WTC11 (cell line): Measurements from ENCODE around the gene PRKCB. TPM values are rescaled to one million over a fixed set of nuclear protein-coding genes. Genes with fewer than 3 reads are reported as not detected.

ENCODE experiments used
- ATAC-seq: fragments of 200-7000 bp; cut with Tn5 transposase; 2 replicates; pipeline ENCODE4 v1.10.0; 2021; ENCODE audit warnings: mild to moderate bottlenecking, moderate library complexity
- CTCF ChIA-PET: fragments of 300-600 bp; sonication (Branson Sonifier 250); formaldehyde crosslinking; loops from one replicate; lab custom pipeline; 2021; ENCODE audit warnings: antibody characterized with exemption; lab: Charles Lee
- POLR2A ChIA-PET: fragments of 350-600 bp; sonication (Branson Sonifier 250); formaldehyde crosslinking; loops from one replicate; lab custom pipeline; 2021; ENCODE audit warnings: antibody characterized with exemption; lab: Charles Lee
- DNase-seq: peaks from one replicate; pipeline ENCODE4 v3.0.0; 2021; ENCODE audit warnings: low spot score
- H3K27ac Mint-ChIP-seq: 2 replicates; pipeline ENCODE4 v1.8.0; 2021; ENCODE audit warnings: mixed read lengths
- H3K27me3 Mint-ChIP-seq: 2 replicates; pipeline ENCODE4 v1.8.0; 2021; ENCODE audit warnings: low read depth, mild to moderate bottlenecking, moderate library complexity, mixed read lengths
- H3K36me3 Mint-ChIP-seq: 2 replicates; pipeline ENCODE4 v1.8.0; 2021; ENCODE audit warnings: mixed read lengths
- H3K4me1 Mint-ChIP-seq: 2 replicates; pipeline ENCODE4 v1.8.0; 2022; ENCODE audit warnings: mixed read lengths
- H3K4me3 Mint-ChIP-seq: 2 replicates; pipeline ENCODE4 v1.8.0; 2021; ENCODE audit warnings: mild to moderate bottlenecking, moderate library complexity, mixed read lengths
- H3K9me3 Mint-ChIP-seq: 2 replicates; pipeline ENCODE4 v1.8.0; 2021; ENCODE audit warnings: mixed read lengths
- CTCF ChIP-seq: fragments of 200-600 bp; IDR thresholded peaks from 2 replicates; pipeline ENCODE4 v1.8.0; 2022; ENCODE audit warnings: antibody characterized with exemption
- EMX1 ChIP-seq: fragments of 250-450 bp; sonication (Bioruptor Pico); IDR thresholded peaks from 2 replicates; pipeline ENCODE4 v1.8.0; 2021; ENCODE audit warnings: mild to moderate bottlenecking
- ERG ChIP-seq: fragments of 250-450 bp; sonication (Bioruptor Pico); IDR thresholded peaks from 2 replicates; pipeline ENCODE4 v1.8.0; 2021; ENCODE audit warnings: mild to moderate bottlenecking
- IRF2 ChIP-seq: sonication (generic); formaldehyde crosslinking; IDR thresholded peaks from 2 replicates; pipeline ENCODE4 v1.8.0; 2022; ENCODE audit warnings: low read depth, missing genetic modification reagents, borderline replicate concordance
- JUN ChIP-seq: sonication (generic); formaldehyde crosslinking; IDR thresholded peaks from 2 replicates; pipeline ENCODE4 v1.8.0; 2023; ENCODE audit warnings: mild to moderate bottlenecking, missing genetic modification reagents
- MLX ChIP-seq: sonication (generic); formaldehyde crosslinking; IDR thresholded peaks from 2 replicates; pipeline ENCODE4 v1.8.1; 2023; ENCODE audit warnings: mild to moderate bottlenecking, missing genetic modification reagents, moderate library complexity
- NFATC4 ChIP-seq: fragments of 250-450 bp; sonication (Bioruptor Pico); IDR thresholded peaks from 2 replicates; pipeline ENCODE4 v1.9.0; 2021; ENCODE audit warnings: mild to moderate bottlenecking
- PRRX2 ChIP-seq: fragments of 250-450 bp; sonication (Bioruptor Pico); IDR thresholded peaks from 2 replicates; pipeline ENCODE4 v1.8.0; 2021; ENCODE audit warnings: mild to moderate bottlenecking
- SOX15 ChIP-seq: fragments of 250-450 bp; sonication (Bioruptor Pico); IDR thresholded peaks from 2 replicates; pipeline ENCODE4 v1.9.0; 2021; ENCODE audit warnings: mild to moderate bottlenecking
- TP53 ChIP-seq: sonication (generic); formaldehyde crosslinking; IDR thresholded peaks from 2 replicates; pipeline ENCODE4 v1.8.1; 2023; ENCODE audit warnings: mild to moderate bottlenecking, missing genetic modification reagents
- USF1 ChIP-seq: sonication (generic); formaldehyde crosslinking; IDR thresholded peaks from 2 replicates; pipeline ENCODE4 v1.8.0; 2022; ENCODE audit warnings: mild to moderate bottlenecking, missing genetic modification reagents
- ZBTB21 ChIP-seq: sonication (generic); formaldehyde crosslinking; IDR thresholded peaks from 2 replicates; pipeline ENCODE4 v1.8.1; 2023; ENCODE audit warnings: mild to moderate bottlenecking, missing genetic modification reagents, borderline replicate concordance
- ZNF219 ChIP-seq: sonication (generic); formaldehyde crosslinking; IDR thresholded peaks from 2 replicates; pipeline ENCODE4 v1.8.0; 2023; ENCODE audit warnings: missing genetic modification reagents, mild to moderate bottlenecking, borderline replicate concordance
- ZNF396 ChIP-seq: fragments of 250-450 bp; sonication (Bioruptor Pico); IDR thresholded peaks from 2 replicates; pipeline ENCODE4 v1.8.0; 2021; ENCODE audit warnings: mild to moderate bottlenecking, moderate library complexity, borderline replicate concordance
- total RNA-seq: library from RNA; stranded (reverse); gene quantifications from 3 replicates; pipeline ENCODE4 v1.2.3, GENCODE V29; 2021
- TF ChIP-seq, protein P1 (sequence below): sonication (generic); formaldehyde crosslinking; IDR thresholded peaks from 2 replicates; pipeline ENCODE4 v1.8.0; 2022; ENCODE audit warnings: missing genetic modification reagents
- TF ChIP-seq, protein P2 (sequence below): sonication (generic); formaldehyde crosslinking; IDR thresholded peaks from 2 replicates; pipeline ENCODE4 v1.8.0; 2022; ENCODE audit warnings: mild to moderate bottlenecking, missing genetic modification reagents
- TF ChIP-seq, protein P3 (sequence below): fragments of 250-450 bp; sonication (Bioruptor Pico); IDR thresholded peaks from 2 replicates; pipeline ENCODE4 v1.9.0; 2021; ENCODE audit warnings: mild to moderate bottlenecking, borderline replicate concordance
- TF ChIP-seq, protein P4 (sequence below): sonication (generic); formaldehyde crosslinking; IDR thresholded peaks from 2 replicates; pipeline ENCODE4 v1.8.1; 2023; ENCODE audit warnings: mild to moderate bottlenecking, moderate library complexity, missing genetic modification reagents

The PRKCB gene
- total RNA-seq, 1 experiment from 2014 or later, result 6.9 TPM

GRCh38 chr16:23920899-23921298 lies 85.1 kb downstream of the PRKCB start (continued):
- no peak for TF ChIP-seq CTCF
- TF ChIP-seq, protein P1, sequence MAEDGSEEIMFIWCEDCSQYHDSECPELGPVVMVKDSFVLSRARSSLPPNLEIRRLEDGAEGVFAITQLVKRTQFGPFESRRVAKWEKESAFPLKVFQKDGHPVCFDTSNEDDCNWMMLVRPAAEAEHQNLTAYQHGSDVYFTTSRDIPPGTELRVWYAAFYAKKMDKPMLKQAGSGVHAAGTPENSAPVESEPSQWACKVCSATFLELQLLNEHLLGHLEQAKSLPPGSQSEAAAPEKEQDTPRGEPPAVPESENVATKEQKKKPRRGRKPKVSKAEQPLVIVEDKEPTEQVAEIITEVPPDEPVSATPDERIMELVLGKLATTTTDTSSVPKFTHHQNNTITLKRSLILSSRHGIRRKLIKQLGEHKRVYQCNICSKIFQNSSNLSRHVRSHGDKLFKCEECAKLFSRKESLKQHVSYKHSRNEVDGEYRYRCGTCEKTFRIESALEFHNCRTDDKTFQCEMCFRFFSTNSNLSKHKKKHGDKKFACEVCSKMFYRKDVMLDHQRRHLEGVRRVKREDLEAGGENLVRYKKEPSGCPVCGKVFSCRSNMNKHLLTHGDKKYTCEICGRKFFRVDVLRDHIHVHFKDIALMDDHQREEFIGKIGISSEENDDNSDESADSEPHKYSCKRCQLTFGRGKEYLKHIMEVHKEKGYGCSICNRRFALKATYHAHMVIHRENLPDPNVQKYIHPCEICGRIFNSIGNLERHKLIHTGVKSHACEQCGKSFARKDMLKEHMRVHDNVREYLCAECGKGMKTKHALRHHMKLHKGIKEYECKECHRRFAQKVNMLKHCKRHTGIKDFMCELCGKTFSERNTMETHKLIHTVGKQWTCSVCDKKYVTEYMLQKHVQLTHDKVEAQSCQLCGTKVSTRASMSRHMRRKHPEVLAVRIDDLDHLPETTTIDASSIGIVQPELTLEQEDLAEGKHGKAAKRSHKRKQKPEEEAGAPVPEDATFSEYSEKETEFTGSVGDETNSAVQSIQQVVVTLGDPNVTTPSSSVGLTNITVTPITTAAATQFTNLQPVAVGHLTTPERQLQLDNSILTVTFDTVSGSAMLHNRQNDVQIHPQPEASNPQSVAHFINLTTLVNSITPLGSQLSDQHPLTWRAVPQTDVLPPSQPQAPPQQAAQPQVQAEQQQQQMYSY (CRISPR knock-in tag), result no peak
- TF ChIP-seq NFATC4, result no peak
- TF ChIP-seq, protein P2, sequence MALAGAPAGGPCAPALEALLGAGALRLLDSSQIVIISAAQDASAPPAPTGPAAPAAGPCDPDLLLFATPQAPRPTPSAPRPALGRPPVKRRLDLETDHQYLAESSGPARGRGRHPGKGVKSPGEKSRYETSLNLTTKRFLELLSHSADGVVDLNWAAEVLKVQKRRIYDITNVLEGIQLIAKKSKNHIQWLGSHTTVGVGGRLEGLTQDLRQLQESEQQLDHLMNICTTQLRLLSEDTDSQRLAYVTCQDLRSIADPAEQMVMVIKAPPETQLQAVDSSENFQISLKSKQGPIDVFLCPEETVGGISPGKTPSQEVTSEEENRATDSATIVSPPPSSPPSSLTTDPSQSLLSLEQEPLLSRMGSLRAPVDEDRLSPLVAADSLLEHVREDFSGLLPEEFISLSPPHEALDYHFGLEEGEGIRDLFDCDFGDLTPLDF (CRISPR knock-in tag), result no peak
- no peak for TF ChIP-seq MLX (CRISPR knock-in tag)
- TF ChIP-seq, protein P3, sequence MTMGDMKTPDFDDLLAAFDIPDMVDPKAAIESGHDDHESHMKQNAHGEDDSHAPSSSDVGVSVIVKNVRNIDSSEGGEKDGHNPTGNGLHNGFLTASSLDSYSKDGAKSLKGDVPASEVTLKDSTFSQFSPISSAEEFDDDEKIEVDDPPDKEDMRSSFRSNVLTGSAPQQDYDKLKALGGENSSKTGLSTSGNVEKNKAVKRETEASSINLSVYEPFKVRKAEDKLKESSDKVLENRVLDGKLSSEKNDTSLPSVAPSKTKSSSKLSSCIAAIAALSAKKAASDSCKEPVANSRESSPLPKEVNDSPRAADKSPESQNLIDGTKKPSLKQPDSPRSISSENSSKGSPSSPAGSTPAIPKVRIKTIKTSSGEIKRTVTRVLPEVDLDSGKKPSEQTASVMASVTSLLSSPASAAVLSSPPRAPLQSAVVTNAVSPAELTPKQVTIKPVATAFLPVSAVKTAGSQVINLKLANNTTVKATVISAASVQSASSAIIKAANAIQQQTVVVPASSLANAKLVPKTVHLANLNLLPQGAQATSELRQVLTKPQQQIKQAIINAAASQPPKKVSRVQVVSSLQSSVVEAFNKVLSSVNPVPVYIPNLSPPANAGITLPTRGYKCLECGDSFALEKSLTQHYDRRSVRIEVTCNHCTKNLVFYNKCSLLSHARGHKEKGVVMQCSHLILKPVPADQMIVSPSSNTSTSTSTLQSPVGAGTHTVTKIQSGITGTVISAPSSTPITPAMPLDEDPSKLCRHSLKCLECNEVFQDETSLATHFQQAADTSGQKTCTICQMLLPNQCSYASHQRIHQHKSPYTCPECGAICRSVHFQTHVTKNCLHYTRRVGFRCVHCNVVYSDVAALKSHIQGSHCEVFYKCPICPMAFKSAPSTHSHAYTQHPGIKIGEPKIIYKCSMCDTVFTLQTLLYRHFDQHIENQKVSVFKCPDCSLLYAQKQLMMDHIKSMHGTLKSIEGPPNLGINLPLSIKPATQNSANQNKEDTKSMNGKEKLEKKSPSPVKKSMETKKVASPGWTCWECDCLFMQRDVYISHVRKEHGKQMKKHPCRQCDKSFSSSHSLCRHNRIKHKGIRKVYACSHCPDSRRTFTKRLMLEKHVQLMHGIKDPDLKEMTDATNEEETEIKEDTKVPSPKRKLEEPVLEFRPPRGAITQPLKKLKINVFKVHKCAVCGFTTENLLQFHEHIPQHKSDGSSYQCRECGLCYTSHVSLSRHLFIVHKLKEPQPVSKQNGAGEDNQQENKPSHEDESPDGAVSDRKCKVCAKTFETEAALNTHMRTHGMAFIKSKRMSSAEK, result no peak
- TF ChIP-seq ERG (CRISPR knock-in tag), result no peak

GRCh38 chr16:23922406-23922805 lies 86.6 kb downstream of the PRKCB start:
- ATAC-seq, result no peak
- peaks cover 22% of the 10 kb centered on the region for H3K4me1 Mint-ChIP-seq
- H3K4me3 Mint-ChIP-seq, result no peak overlapping the region
- ChIA-PET CTCF (interaction anchor here (1.2 kb wide), 1 partner anchor 88 kb away, joined by 5 read pairs; no protein-coding TSS in a partner anchor), POLR2A (interaction anchor here (0.6 kb wide), 1 partner anchor 11 kb away, joined by 9 read pairs; no protein-coding TSS in a partner anchor)
- no peak for DNase-seq
- H3K9me3 Mint-ChIP-seq, result no peaks in the 10 kb centered on the region
- no peaks in the 10 kb centered on the region for H3K36me3 Mint-ChIP-seq
- H3K27ac Mint-ChIP-seq, result no peak overlapping the region
- no peaks in the 10 kb centered on the region for H3K27me3 Mint-ChIP-seq
- TF ChIP-seq, protein P4, sequence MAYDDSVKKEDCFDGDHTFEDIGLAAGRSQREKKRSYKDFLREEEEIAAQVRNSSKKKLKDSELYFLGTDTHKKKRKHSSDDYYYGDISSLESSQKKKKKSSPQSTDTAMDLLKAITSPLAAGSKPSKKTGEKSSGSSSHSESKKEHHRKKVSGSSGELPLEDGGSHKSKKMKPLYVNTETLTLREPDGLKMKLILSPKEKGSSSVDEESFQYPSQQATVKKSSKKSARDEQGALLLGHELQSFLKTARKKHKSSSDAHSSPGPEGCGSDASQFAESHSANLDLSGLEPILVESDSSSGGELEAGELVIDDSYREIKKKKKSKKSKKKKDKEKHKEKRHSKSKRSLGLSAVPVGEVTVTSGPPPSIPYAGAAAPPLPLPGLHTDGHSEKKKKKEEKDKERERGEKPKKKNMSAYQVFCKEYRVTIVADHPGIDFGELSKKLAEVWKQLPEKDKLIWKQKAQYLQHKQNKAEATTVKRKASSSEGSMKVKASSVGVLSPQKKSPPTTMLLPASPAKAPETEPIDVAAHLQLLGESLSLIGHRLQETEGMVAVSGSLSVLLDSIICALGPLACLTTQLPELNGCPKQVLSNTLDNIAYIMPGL, result no peak
- TF ChIP-seq TP53 (CRISPR knock-in tag) (no peak), MLX (CRISPR knock-in tag) (no peak), IRF2 (CRISPR knock-in tag) (no peak), USF1 (CRISPR knock-in tag) (no peak), ZNF219 (no peak), EMX1 (CRISPR knock-in tag) (no peak), JUN (CRISPR knock-in tag) (no peak), PRRX2 (CRISPR knock-in tag) (no peak), SOX15 (CRISPR knock-in tag) (no peak), ZNF396 (CRISPR knock-in tag) (no peak), ERG (CRISPR knock-in tag) (no peak), ZBTB21 (CRISPR knock-in tag) (no peak)
